ENCODE measurements around the gene CNDP2.

- TF ChIP-seq CTCF (IDR thresholded peaks at IDR 0.05; ENCODE audit: poor library complexity) (no peak), EZH2 (IDR thresholded peaks at IDR 0.05; ENCODE audit: borderline replicate concordance) (no peak)
These were observed 43.1 kb upstream of the CNDP2 start for GRCh38 chr18:74453016-74453566.

All from hepatocyte (in vitro differentiated cells).